Endothelial cell of umbilical vein (primary cell): ENCODE measurements around the gene CETP. TPM values are rescaled to one million over a fixed set of nuclear protein-coding genes. Genes with fewer than 3 reads are reported as not detected.

Source experiments
- BruUV-seq: library from RNA; stranded (reverse); fragments of 400-500 nt; replicated peaks from 2 replicates; lab custom pipeline; 2021; lab: Mats Ljungman, UMichigan
- CTCF ChIA-PET: fragments of 300-600, 350-600 bp; sonication (Branson Sonifier 250); formaldehyde crosslinking; loops from one replicate; lab custom pipeline; 2021; ENCODE audit warnings: antibody characterized with exemption, inconsistent platforms; lab: Charles Lee
- POLR2A ChIA-PET: fragments of 300-600, 350-600 bp; sonication (Branson Sonifier 250); formaldehyde crosslinking; loops from one replicate; lab custom pipeline; 2021; ENCODE audit warnings: antibody characterized with exemption, inconsistent platforms; lab: Charles Lee
- DNase-seq: peaks from one replicate; pipeline ENCODE4 v3.0.0-alpha.2; 2011; ENCODE audit warnings: low read depth, low spot score
- FAIRE-seq: peaks from 2 replicates; lab custom pipeline; 2011; peaks lifted over from hg19 to GRCh38; lab: Jason Lieb, UNC
- H2AFZ ChIP-seq: 2 replicates; pipeline ENCODE4 v1.6.0; 2012; ENCODE audit warnings: low read depth, low read length, control low read depth, inconsistent platforms
- H3K27ac ChIP-seq: 2 replicates; pipeline ENCODE4 v1.5.1; 2011; ENCODE audit warnings: low read depth, mild to moderate bottlenecking, control low read depth, low read length, moderate library complexity; ENCODE audit not compliant: insufficient read depth
- H3K27me3 ChIP-seq, 2 experiments: 2 replicates each; pipeline versions ENCODE4 v1.6.0 to v1.6.1; 2011; ENCODE audit warnings: low read length in 2 of 2, mixed read lengths in 1 of 2; ENCODE audit not compliant: control insufficient read depth in 2 of 2, insufficient read depth in 2 of 2
- H3K36me3 ChIP-seq, 2 experiments: 2 replicates in 1 of 2; 3 replicates in 1 of 2; pipeline ENCODE4 v1.5.1; 2011; ENCODE audit warnings: low read length in 2 of 2, mild to moderate bottlenecking in 1 of 2, moderate library complexity in 1 of 2; ENCODE audit not compliant: control insufficient read depth in 2 of 2, insufficient read depth in 2 of 2; ENCODE audit errors: extremely low read depth in 1 of 2
- H3K4me1 ChIP-seq: 3 replicates; pipeline ENCODE4 v1.5.1; 2011; ENCODE audit warnings: mild to moderate bottlenecking, low read length; ENCODE audit not compliant: control insufficient read depth, insufficient read depth; ENCODE audit errors: extremely low read depth
- H3K4me2 ChIP-seq: 2 replicates; pipeline ENCODE4 v1.6.1; 2011; ENCODE audit warnings: low read length, control low read depth, mixed read lengths; ENCODE audit not compliant: insufficient read depth
- H3K4me3 ChIP-seq, 3 experiments: fragments of 200-600 bp in 1 of 3; sonication (generic), shearing (Covaris generic) in 1 of 3; replicated peaks in 1 of 3; 2 replicates each; pipeline ENCODE4 v1.5.1; 2011 to 2016; ENCODE audit warnings: control low read depth in 3 of 3, low read length in 3 of 3, mild to moderate bottlenecking in 2 of 3, inconsistent platforms in 1 of 3, low read depth in 1 of 3, moderate library complexity in 1 of 3; ENCODE audit not compliant: insufficient read depth in 1 of 3
- H3K79me2 ChIP-seq: 2 replicates; pipeline ENCODE4 v1.6.0; 2012; ENCODE audit warnings: low read length, inconsistent platforms; ENCODE audit not compliant: control insufficient read depth, insufficient read depth
- H3K9ac ChIP-seq: replicated peaks from 2 replicates; pipeline ENCODE3; 2011; ENCODE audit warnings: low read length, control low read depth; ENCODE audit not compliant: insufficient read depth; ENCODE audit errors: extremely low read depth
- H3K9me1 ChIP-seq: replicated peaks from 3 replicates; pipeline ENCODE4 v1.6.0; 2011; ENCODE audit warnings: mild to moderate bottlenecking, low read length; ENCODE audit not compliant: control insufficient read depth, insufficient read depth; ENCODE audit errors: extremely low read depth
- H3K9me3 ChIP-seq: replicated peaks from 2 replicates; pipeline ENCODE4 v1.5.1; 2012; ENCODE audit warnings: low read length, inconsistent platforms; ENCODE audit not compliant: control insufficient read depth, insufficient read depth
- H4K20me1 ChIP-seq: replicated peaks from 2 replicates; pipeline ENCODE3; 2011; ENCODE audit warnings: mild to moderate bottlenecking, low read length; ENCODE audit not compliant: control insufficient read depth, insufficient read depth; ENCODE audit errors: extremely low read depth
- EZH2 ChIP-seq: IDR thresholded peaks from 2 replicates; pipeline ENCODE4 v1.6.1; 2012; ENCODE audit warnings: borderline replicate concordance, low read depth, mild to moderate bottlenecking, moderate library complexity, low read length, inconsistent platforms; ENCODE audit not compliant: severe bottlenecking
- FOS ChIP-seq: IDR thresholded peaks from 2 replicates; pipeline ENCODE4 v1.6.1; 2011; ENCODE audit warnings: mild to moderate bottlenecking, low read length, moderate library complexity, borderline replicate concordance; ENCODE audit not compliant: insufficient read depth
- POLR2A ChIP-seq: IDR thresholded peaks from 2 replicates; pipeline ENCODE4 v1.6.1; 2012; ENCODE audit warnings: low read depth, mild to moderate bottlenecking, control low read depth, low read length
- POLR2AphosphoS5 ChIP-seq: IDR thresholded peaks from 2 replicates; pipeline ENCODE4 v1.6.1; 2012; ENCODE audit warnings: low read depth, mild to moderate bottlenecking, control low read depth, low read length, moderate library complexity; ENCODE audit not compliant: insufficient read depth
- dilution Hi-C: fragments of 300-500 bp; cut with MboI; formaldehyde crosslinking; loops from one replicate; pipeline ENCODE4 v1.15.0; 2019; ENCODE audit warnings: low sequenced_read_pairs; ENCODE audit not compliant: extremely low pct_ligation_motif_present
- intact Hi-C: fragments of 100-400 bp; cut with micrococcal nuclease; formaldehyde crosslinking; loops from one replicate; pipeline ENCODE4 v1.10.0; 2022
- polyA plus RNA-seq, 4 experiments: library from polyadenylated mRNA; depleted of rRNA in 3 of 4; stranded (reverse) in 3 of 4; unstranded in 1 of 4; fragments of >200 nt; gene quantifications; 2 replicates each; pipeline versions ENCODE4 v1.2.1 to v1.2.3, GENCODE V29; 2011 to 2012; ENCODE audit warnings: missing spikeins in 1 of 4
- total RNA-seq: library from RNA; stranded (reverse); gene quantifications from 2 replicates; pipeline ENCODE4 v1.2.3, GENCODE V29; 2021
- TF ChIP-seq, protein P1 (sequence below), 2 donors: IDR thresholded peaks; 1 replicate in 1 of 2; 2 replicates in 1 of 2; pipeline ENCODE4 v1.5.1; 2011; ENCODE audit warnings: low read length in 2 of 2, mild to moderate bottlenecking in 2 of 2, moderate library complexity in 2 of 2, control low read depth in 1 of 2, inconsistent platforms in 1 of 2, low read depth in 1 of 2; ENCODE audit not compliant: insufficient read depth in 1 of 2; ENCODE audit errors: extremely low read depth in 1 of 2
- TF ChIP-seq, protein P2 (sequence below): IDR thresholded peaks from 2 replicates; pipeline ENCODE4 v1.6.1; 2011; ENCODE audit not compliant: insufficient read depth, insufficient read length

Gene CETP
- total and polyA plus RNA-seq, 2 donors (not counting 3 experiments of a cell fraction or from before 2014, with no cell fraction given) = 2.2 to 2.8 TPM

DNA sequence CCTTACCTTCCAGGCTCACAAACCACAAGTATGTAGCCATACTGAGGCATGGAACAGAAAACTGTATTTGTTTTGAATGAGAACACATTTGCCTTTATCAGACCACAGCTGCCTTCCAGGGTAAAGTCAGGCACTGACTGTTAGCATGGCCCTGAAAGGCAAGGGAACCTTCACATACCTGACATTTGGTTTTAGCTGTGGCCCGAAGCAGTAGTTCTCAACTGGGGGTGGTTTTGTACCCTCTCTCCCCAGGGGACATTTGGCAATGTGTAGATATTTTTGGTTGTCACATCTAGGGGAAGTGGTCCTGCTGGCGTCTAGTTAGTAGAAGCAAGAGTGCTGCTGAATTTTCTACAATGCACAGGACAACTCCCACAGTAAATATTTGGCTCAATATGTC, 20.7 kb upstream of the CETP start:
- Histone ChIP-seq H3K9me1 (no peaks in the 10 kb centered on the region), H2AFZ (no peak overlapping the region), H3K27ac (no peak overlapping the region), H3K79me2 (peaks cover 12% of the 10 kb centered on the region), H3K4me1 (no peaks in the 10 kb centered on the region), H3K9ac (no peak overlapping the region), H3K36me3 (peaks cover 48 to 56% of the 10 kb centered on the region in 2 experiments), H3K27me3 (no peaks in the 10 kb centered on the region), H3K4me2 (no peak overlapping the region), H3K4me3 (no peak overlapping the region), H4K20me1 (no peaks in the 10 kb centered on the region), H3K9me3 (no peaks in the 10 kb centered on the region)
- no TSS peak for BruUV-seq
- TF ChIP-seq POLR2AphosphoS5 = no peak
- TF ChIP-seq FOS = no peak
- TF ChIP-seq EZH2 = no peak
- TF ChIP-seq POLR2A = peak; percentile 30
- no peak for FAIRE-seq
- no peak for DNase-seq
- POLR2A ChIA-PET = no interaction called here
- dilution Hi-C loops (no loop called here), intact Hi-C loops (no loop called here)
- CTCF ChIA-PET = interaction anchor here (1.9 kb wide), 1 partner anchor 148 kb away, joined by 8 read pairs; no protein-coding TSS in a partner anchor

DNA sequence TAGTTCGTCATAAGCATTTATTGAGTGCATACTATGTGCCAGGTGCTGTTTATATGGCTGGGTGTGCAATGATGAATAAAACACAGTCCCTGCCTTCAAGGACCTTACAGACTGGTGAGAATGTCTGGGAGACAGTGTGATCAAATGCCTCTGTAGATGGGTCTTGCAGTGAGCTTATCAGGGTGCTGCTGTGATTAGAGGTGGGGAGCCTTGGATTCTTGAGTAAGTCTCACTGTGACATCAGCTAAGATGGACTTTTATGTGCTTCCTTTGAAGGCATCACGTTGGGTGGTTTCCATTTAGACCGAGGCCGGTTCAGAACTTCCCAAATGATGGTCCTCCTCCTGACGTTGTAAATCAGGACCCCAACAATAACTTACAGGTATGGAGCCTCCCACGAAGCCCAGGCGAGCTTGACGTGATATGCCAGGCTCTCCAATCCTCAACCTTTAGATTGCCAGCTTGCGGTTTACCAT, 19.9 kb upstream of the CETP start:
- H4K20me1 ChIP-seq = no peaks in the 10 kb centered on the region

More for the DNA sequence above, 19.9 kb upstream of the CETP start:
- H3K9me3 ChIP-seq = no peaks in the 10 kb centered on the region
- H3K4me2 ChIP-seq = no peak overlapping the region
- intact Hi-C loops = no loop called here
- BruUV-seq = no TSS peak
- no peak overlapping the region for H3K27ac ChIP-seq
- H2AFZ ChIP-seq = no peak overlapping the region
- TF ChIP-seq, protein P1, sequence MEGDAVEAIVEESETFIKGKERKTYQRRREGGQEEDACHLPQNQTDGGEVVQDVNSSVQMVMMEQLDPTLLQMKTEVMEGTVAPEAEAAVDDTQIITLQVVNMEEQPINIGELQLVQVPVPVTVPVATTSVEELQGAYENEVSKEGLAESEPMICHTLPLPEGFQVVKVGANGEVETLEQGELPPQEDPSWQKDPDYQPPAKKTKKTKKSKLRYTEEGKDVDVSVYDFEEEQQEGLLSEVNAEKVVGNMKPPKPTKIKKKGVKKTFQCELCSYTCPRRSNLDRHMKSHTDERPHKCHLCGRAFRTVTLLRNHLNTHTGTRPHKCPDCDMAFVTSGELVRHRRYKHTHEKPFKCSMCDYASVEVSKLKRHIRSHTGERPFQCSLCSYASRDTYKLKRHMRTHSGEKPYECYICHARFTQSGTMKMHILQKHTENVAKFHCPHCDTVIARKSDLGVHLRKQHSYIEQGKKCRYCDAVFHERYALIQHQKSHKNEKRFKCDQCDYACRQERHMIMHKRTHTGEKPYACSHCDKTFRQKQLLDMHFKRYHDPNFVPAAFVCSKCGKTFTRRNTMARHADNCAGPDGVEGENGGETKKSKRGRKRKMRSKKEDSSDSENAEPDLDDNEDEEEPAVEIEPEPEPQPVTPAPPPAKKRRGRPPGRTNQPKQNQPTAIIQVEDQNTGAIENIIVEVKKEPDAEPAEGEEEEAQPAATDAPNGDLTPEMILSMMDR (IDR thresholded peaks at IDR 0.05; ENCODE audit: extremely low read depth in 1 of 2, insufficient read depth in 1 of 2, low read depth in 1 of 2, low read length in 2 of 2) = no peak
- TF ChIP-seq, protein P2, sequence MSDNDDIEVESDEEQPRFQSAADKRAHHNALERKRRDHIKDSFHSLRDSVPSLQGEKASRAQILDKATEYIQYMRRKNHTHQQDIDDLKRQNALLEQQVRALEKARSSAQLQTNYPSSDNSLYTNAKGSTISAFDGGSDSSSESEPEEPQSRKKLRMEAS = no peak
- H3K9me1 ChIP-seq = no peaks in the 10 kb centered on the region
- dilution Hi-C loops = no loop called here
- peaks cover 41 to 53% of the 10 kb centered on the region in 2 experiments for H3K36me3 ChIP-seq
- FAIRE-seq = no peak
- H3K9ac ChIP-seq = no peak overlapping the region
- DNase-seq = no peak
- peaks cover 7% of the 10 kb centered on the region for H3K79me2 ChIP-seq
- no peak overlapping the region for H3K4me3 ChIP-seq
- H3K27me3 ChIP-seq = no peaks in the 10 kb centered on the region
- H3K4me1 ChIP-seq = no peaks in the 10 kb centered on the region
- ChIA-PET POLR2A (no interaction called here), CTCF (interaction anchor here (1.9 kb wide), 1 partner anchor 149 kb away, joined by 8 read pairs; no protein-coding TSS in a partner anchor)
